Measurements from ENCODE around the gene KAT7. TPM values are rescaled to one million over a fixed set of nuclear protein-coding genes. Genes with fewer than 3 reads are reported as not detected.

The KAT7 gene
- total RNA-seq, 1 experiment from 2014 or later: 79.5 TPM

- Histone ChIP-seq H3K4me3 (replicated peaks in 1 of 2; ENCODE audit: low read depth in 1 of 2, low read length in 2 of 2) (no peak overlapping the region), H3K36me3 (ENCODE audit: control insufficient read depth in 1 of 2, insufficient read depth in 2 of 2, low read length in 2 of 2) (peaks cover 41 to 47% of the 10 kb centered on the region in 2 experiments), H3K27ac (ENCODE audit: low read depth, low read length) (no peak overlapping the region), H3K4me2 (ENCODE audit: low read length) (no peak overlapping the region), H2AFZ (ENCODE audit: low read depth, low read length, poor library complexity, severe bottlenecking) (no peak overlapping the region), H3K9me2 (ENCODE audit: insufficient read depth) (no peaks in the 10 kb centered on the region), H3K9ac (ENCODE audit: low read length) (no peak overlapping the region), H3K27me3 (ENCODE audit: insufficient read depth, low read length) (no peaks in the 10 kb centered on the region), H3K79me2 (ENCODE audit: insufficient read depth, low read length) (no peaks in the 10 kb centered on the region), H3K4me1 (ENCODE audit: control insufficient read depth in 1 of 2, insufficient read depth in 2 of 2, low read length in 2 of 2) (peaks cover 5% of the 10 kb centered on the region in 2 experiments; a peak in 3 of 4 replicates), H4K20me1 (ENCODE audit: insufficient read depth) (no peaks in the 10 kb centered on the region), H3K9me3 (ENCODE audit: control insufficient read depth in 1 of 2, insufficient read depth in 1 of 2, low read depth in 1 of 2, low read length in 2 of 2) (no peaks in the 10 kb centered on the region)
- ATAC-seq (no peak), DNase-seq (ENCODE audit: low read depth, low spot score) (no peak)
- no TSS peak for BruUV-seq (replicated peaks)
- ChIA-PET POLR2A (no interaction called here), CTCF (no interaction called here), RAD21 (ENCODE audit: low non-redundant PET in 1 of 2, low total read pairs in 2 of 2, uncharacterized antibody in 2 of 2, unreplicated experiment in 2 of 2) (no interaction called here)
- intact Hi-C loops (cut with micrococcal nuclease): no loop called here
- no peak for TF ChIP-seq ELF1 (IDR thresholded peaks at IDR 0.05; ENCODE audit: borderline replicate concordance, low read depth)
Measured at GRCh38 chr17:49829026-49829425, 40.5 kb downstream of the KAT7 start.

GRCh38 chr17:49830605-49831004 is 42.1 kb downstream of the KAT7 start:
- Histone ChIP-seq H4K20me1 (ENCODE audit: insufficient read depth) (no peaks in the 10 kb centered on the region), H3K4me1 (ENCODE audit: control insufficient read depth in 1 of 2, insufficient read depth in 2 of 2, low read length in 2 of 2) (peaks cover 5% of the 10 kb centered on the region in 2 experiments; a peak in 3 of 4 replicates), H3K9ac (ENCODE audit: low read length) (no peak overlapping the region), H3K9me2 (ENCODE audit: insufficient read depth) (no peaks in the 10 kb centered on the region), H3K4me2 (ENCODE audit: low read length) (no peak overlapping the region), H3K27ac (ENCODE audit: low read depth, low read length) (no peak overlapping the region), H3K27me3 (ENCODE audit: insufficient read depth, low read length) (no peaks in the 10 kb centered on the region), H3K36me3 (ENCODE audit: control insufficient read depth in 1 of 2, insufficient read depth in 2 of 2, low read length in 2 of 2) (peaks cover 32 to 45% of the 10 kb centered on the region in 2 experiments), H2AFZ (ENCODE audit: low read depth, low read length, poor library complexity, severe bottlenecking) (no peak overlapping the region), H3K79me2 (ENCODE audit: insufficient read depth, low read length) (no peaks in the 10 kb centered on the region), H3K9me3 (ENCODE audit: control insufficient read depth in 1 of 2, insufficient read depth in 1 of 2, low read depth in 1 of 2, low read length in 2 of 2) (no peaks in the 10 kb centered on the region), H3K4me3 (replicated peaks in 1 of 2; ENCODE audit: low read depth in 1 of 2, low read length in 2 of 2) (no peak overlapping the region)
- ChIA-PET RAD21 (ENCODE audit: low non-redundant PET in 1 of 2, low total read pairs in 2 of 2, uncharacterized antibody in 2 of 2, unreplicated experiment in 2 of 2) (no interaction called here), POLR2A (no interaction called here), CTCF (interaction anchor here (1.4 kb wide), 1 partner anchor 274 kb away, joined by 3 read pairs; no protein-coding TSS in a partner anchor)
- intact Hi-C loops (cut with micrococcal nuclease): no loop called here
- ATAC-seq (no peak), DNase-seq (ENCODE audit: low read depth, low spot score) (no peak)
- no TSS peak for BruUV-seq (replicated peaks)
- TF ChIP-seq POLR2A (IDR thresholded peaks at IDR 0.05; ENCODE audit: borderline replicate concordance, extremely low read depth, insufficient read depth, insufficient read length) (no peak), EZH2 (IDR thresholded peaks at IDR 0.05) (no peak), ZBTB33 (IDR thresholded peaks at IDR 0.05; ENCODE audit: extremely low read depth, insufficient replicate concordance, low read length) (no peak), ZFX (IDR thresholded peaks at IDR 0.05) (no peak), MAX (IDR thresholded peaks at IDR 0.05) (no peak), FOSL1 (IDR thresholded peaks at IDR 0.05; ENCODE audit: low read depth) (no peak), POLR2AphosphoS5 (IDR thresholded peaks at IDR 0.05; ENCODE audit: low read depth, low read length) (no peak), ATF3 (IDR thresholded peaks at IDR 0.05) (no peak), ELF1 (IDR thresholded peaks at IDR 0.05; ENCODE audit: borderline replicate concordance, low read depth) (no peak), ZNF274 (IDR thresholded peaks at IDR 0.05; ENCODE audit: low read depth, low read length) (no peak), RAD21 (IDR thresholded peaks at IDR 0.05; ENCODE audit: low read depth) (no peak), TCF7L2 (IDR thresholded peaks at IDR 0.05; ENCODE audit: borderline replicate concordance, extremely low read depth, insufficient read depth, insufficient read length) (no peak), SRF (IDR thresholded peaks at IDR 0.05; ENCODE audit: low read depth) (no peak), SP1 (IDR thresholded peaks at IDR 0.05; ENCODE audit: low read depth) (no peak), YY1 (IDR thresholded peaks at IDR 0.05; ENCODE audit: extremely low read depth, insufficient replicate concordance, low read depth, low read length) (no peak), EZH2phosphoT487 (IDR thresholded peaks at IDR 0.05; ENCODE audit: borderline replicate concordance) (no peak), EGR1 (IDR thresholded peaks at IDR 0.05; ENCODE audit: low read depth) (no peak)

Measured in HCT116 (cell line).